ENCODE results near the gene VMP1.

Gene VMP1

GRCh38 chr17:59807892-59808509 is 100.5 kb downstream of the VMP1 start:
- ChIA-PET CTCF (interaction anchor here (0.6 kb wide), 1 partner anchor 15 kb away, joined by 3 read pairs; no protein-coding TSS in a partner anchor), POLR2A (interaction anchor here (0.5 kb wide), 2 partner anchors 97 to 731 kb away, joined by 3 to 4 read pairs; no protein-coding TSS in a partner anchor)
- H3K36me3 ChIP-seq (ENCODE audit: control insufficient read depth in 2 of 2, insufficient read depth in 1 of 2, low read length in 2 of 2), result peaks cover 13 to 23% of the 10 kb centered on the region in 2 experiments; a peak in 2 of 3 replicates
- peaks cover 17% of the 10 kb centered on the region for H3K4me1 ChIP-seq (ENCODE audit: control insufficient read depth, insufficient read depth, low read length)
- H3K9me3 ChIP-seq (ENCODE audit: control insufficient read depth, insufficient read depth, low read depth, low read length), result no peaks in the 10 kb centered on the region
- H3K27ac ChIP-seq (ENCODE audit: extremely low read depth, low read depth, low read length), result no peak overlapping the region
- TF ChIP-seq OSR2 (tag by site-specific recombination; IDR thresholded peaks at IDR 0.05) (no peak), ZNF560 (tag by site-specific recombination; IDR thresholded peaks at IDR 0.05; ENCODE audit: borderline replicate concordance) (no peak), ZXDB (tag by site-specific recombination; IDR thresholded peaks at IDR 0.05) (no peak), ZNF621 (tag by site-specific recombination; IDR thresholded peaks at IDR 0.05) (no peak), GLI4 (tag by site-specific recombination; IDR thresholded peaks at IDR 0.05) (no peak), ZNF146 (tag by site-specific recombination; IDR thresholded peaks at IDR 0.05) (no peak), ZNF140 (tag by site-specific recombination; IDR thresholded peaks at IDR 0.05) (no peak), ZNF23 (tag by site-specific recombination; IDR thresholded peaks at IDR 0.05; ENCODE audit: borderline replicate concordance) (no peak)
- TF ChIP-seq, protein P1, sequence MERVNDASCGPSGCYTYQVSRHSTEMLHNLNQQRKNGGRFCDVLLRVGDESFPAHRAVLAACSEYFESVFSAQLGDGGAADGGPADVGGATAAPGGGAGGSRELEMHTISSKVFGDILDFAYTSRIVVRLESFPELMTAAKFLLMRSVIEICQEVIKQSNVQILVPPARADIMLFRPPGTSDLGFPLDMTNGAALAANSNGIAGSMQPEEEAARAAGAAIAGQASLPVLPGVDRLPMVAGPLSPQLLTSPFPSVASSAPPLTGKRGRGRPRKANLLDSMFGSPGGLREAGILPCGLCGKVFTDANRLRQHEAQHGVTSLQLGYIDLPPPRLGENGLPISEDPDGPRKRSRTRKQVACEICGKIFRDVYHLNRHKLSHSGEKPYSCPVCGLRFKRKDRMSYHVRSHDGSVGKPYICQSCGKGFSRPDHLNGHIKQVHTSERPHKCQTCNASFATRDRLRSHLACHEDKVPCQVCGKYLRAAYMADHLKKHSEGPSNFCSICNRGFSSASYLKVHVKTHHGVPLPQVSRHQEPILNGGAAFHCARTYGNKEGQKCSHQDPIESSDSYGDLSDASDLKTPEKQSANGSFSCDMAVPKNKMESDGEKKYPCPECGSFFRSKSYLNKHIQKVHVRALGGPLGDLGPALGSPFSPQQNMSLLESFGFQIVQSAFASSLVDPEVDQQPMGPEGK (tag by site-specific recombination; IDR thresholded peaks at IDR 0.05), result no peak
- H3K4me3 ChIP-seq (ENCODE audit: low read depth, low read length), result no peak overlapping the region

DNA sequence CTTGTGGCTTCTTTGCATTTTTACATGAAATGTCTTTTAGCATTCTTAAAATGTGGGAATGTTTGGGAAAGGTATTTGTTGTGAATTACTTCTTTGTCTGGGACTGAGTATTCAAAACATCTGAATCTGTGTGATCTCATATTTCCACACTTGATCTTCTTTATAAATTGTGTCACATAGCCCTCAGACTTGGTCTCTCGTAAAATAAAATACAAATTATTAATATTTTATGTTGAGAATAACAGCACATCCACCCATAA is 103.4 kb downstream of the VMP1 start:
- H3K27ac ChIP-seq (ENCODE audit: extremely low read depth, low read depth, low read length), result no peak overlapping the region
- no peak overlapping the region for H3K4me3 ChIP-seq (ENCODE audit: low read depth, low read length)
- POLR2A ChIA-PET, result no interaction called here
- H3K36me3 ChIP-seq (ENCODE audit: control insufficient read depth in 2 of 2, insufficient read depth in 1 of 2, low read length in 2 of 2), result peaks cover 21 to 26% of the 10 kb centered on the region in 2 experiments; a peak in 2 of 3 replicates
- CTCF ChIA-PET, result interaction anchor here (0.7 kb wide), 1 partner anchor 16 kb away, joined by 3 read pairs; no protein-coding TSS in a partner anchor
- no peaks in the 10 kb centered on the region for H3K4me1 ChIP-seq (ENCODE audit: control insufficient read depth, insufficient read depth, low read length)
- no peaks in the 10 kb centered on the region for H3K9me3 ChIP-seq (ENCODE audit: control insufficient read depth, insufficient read depth, low read depth, low read length)
- TF ChIP-seq ZNF830 (tag by site-specific recombination; IDR thresholded peaks at IDR 0.05; ENCODE audit: low read depth) (no peak), KLF10 (tag by site-specific recombination; IDR thresholded peaks at IDR 0.05) (no peak), ZNF530 (tag by site-specific recombination; IDR thresholded peaks at IDR 0.05; ENCODE audit: low read depth) (no peak), ZNF645 (tag by site-specific recombination; IDR thresholded peaks at IDR 0.05) (no peak), ZNF843 (tag by site-specific recombination; IDR thresholded peaks at IDR 0.05) (no peak), ZNF24 (tag by site-specific recombination; IDR thresholded peaks at IDR 0.05) (no peak), ZNF138 (tag by site-specific recombination; IDR thresholded peaks at IDR 0.05; ENCODE audit: borderline replicate concordance) (no peak), ZNF223 (tag by site-specific recombination; IDR thresholded peaks at IDR 0.05) (no peak)
- TF ChIP-seq, protein P2, sequence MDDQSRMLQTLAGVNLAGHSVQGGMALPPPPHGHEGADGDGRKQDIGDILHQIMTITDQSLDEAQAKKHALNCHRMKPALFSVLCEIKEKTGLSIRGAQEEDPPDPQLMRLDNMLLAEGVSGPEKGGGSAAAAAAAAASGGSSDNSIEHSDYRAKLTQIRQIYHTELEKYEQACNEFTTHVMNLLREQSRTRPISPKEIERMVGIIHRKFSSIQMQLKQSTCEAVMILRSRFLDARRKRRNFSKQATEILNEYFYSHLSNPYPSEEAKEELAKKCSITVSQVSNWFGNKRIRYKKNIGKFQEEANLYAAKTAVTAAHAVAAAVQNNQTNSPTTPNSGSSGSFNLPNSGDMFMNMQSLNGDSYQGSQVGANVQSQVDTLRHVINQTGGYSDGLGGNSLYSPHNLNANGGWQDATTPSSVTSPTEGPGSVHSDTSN (CRISPR knock-in tag; IDR thresholded peaks at IDR 0.05), result no peak

- Histone ChIP-seq H3K4me1 (ENCODE audit: control insufficient read depth, insufficient read depth, low read length) (no peaks in the 10 kb centered on the region), H3K4me3 (ENCODE audit: low read depth, low read length) (no peak overlapping the region), H3K36me3 (ENCODE audit: control insufficient read depth in 2 of 2, insufficient read depth in 1 of 2, low read length in 2 of 2) (peaks cover 21 to 26% of the 10 kb centered on the region in 2 experiments; a peak in 2 of 3 replicates), H3K9me3 (ENCODE audit: control insufficient read depth, insufficient read depth, low read depth, low read length) (no peaks in the 10 kb centered on the region), H3K27ac (ENCODE audit: extremely low read depth, low read depth, low read length) (no peak overlapping the region)
- ChIA-PET CTCF (interaction anchor here (0.7 kb wide), 1 partner anchor 16 kb away, joined by 3 read pairs; no protein-coding TSS in a partner anchor), POLR2A (no interaction called here)
- TF ChIP-seq TCF7L2 (IDR thresholded peaks at IDR 0.05; ENCODE audit: borderline replicate concordance, low read depth, low read length), result no peak
- TF ChIP-seq, protein P3, sequence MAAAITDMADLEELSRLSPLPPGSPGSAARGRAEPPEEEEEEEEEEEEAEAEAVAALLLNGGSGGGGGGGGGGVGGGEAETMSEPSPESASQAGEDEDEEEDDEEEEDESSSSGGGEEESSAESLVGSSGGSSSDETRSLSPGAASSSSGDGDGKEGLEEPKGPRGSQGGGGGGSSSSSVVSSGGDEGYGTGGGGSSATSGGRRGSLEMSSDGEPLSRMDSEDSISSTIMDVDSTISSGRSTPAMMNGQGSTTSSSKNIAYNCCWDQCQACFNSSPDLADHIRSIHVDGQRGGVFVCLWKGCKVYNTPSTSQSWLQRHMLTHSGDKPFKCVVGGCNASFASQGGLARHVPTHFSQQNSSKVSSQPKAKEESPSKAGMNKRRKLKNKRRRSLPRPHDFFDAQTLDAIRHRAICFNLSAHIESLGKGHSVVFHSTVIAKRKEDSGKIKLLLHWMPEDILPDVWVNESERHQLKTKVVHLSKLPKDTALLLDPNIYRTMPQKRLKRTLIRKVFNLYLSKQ (tag by site-specific recombination; IDR thresholded peaks at IDR 0.05; ENCODE audit: borderline replicate concordance), result no peak
- TF ChIP-seq, protein P4, sequence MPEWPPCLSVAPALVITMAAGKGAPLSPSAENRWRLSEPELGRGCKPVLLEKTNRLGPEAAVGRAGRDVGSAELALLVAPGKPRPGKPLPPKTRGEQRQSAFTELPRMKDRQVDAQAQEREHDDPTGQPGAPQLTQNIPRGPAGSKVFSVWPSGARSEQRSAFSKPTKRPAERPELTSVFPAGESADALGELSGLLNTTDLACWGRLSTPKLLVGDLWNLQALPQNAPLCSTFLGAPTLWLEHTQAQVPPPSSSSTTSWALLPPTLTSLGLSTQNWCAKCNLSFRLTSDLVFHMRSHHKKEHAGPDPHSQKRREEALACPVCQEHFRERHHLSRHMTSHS (tag by site-specific recombination; IDR thresholded peaks at IDR 0.05), result no peak
- TF ChIP-seq ZBTB7A (tag by site-specific recombination; IDR thresholded peaks at IDR 0.05; ENCODE audit: low read depth), result no peak
- TF ChIP-seq ZNF140 (tag by site-specific recombination; IDR thresholded peaks at IDR 0.05), result no peak
- TF ChIP-seq ZNF530 (tag by site-specific recombination; IDR thresholded peaks at IDR 0.05; ENCODE audit: low read depth), result no peak
- TF ChIP-seq ZBTB1 (tag by site-specific recombination; IDR thresholded peaks at IDR 0.05), result no peak
- no peak for TF ChIP-seq YY1 (tag by site-specific recombination; IDR thresholded peaks at IDR 0.05)
- no peak for TF ChIP-seq ZNF202 (tag by site-specific recombination; IDR thresholded peaks at IDR 0.05; ENCODE audit: borderline replicate concordance)
- TF ChIP-seq ZNF132 (tag by site-specific recombination; IDR thresholded peaks at IDR 0.05; ENCODE audit: borderline replicate concordance), result no peak
Observed at GRCh38 chr17:59811209-59811608, 103.8 kb downstream of the VMP1 start.
